VCaP (cell line): ENCODE data around the gene MAPKAPK3.
"Not testable (repeated sequence)": the region's sequence is repeated elsewhere in the genome, so short reads cannot be mapped to it uniquely, and the experiment has no call there.

Experiments used
- H3K27ac ChIP-seq: fragments of 450-650 bp; 2 replicates; pipeline ENCODE4 v1.5.1; 2017
- CTCF ChIP-seq: fragments of 450-650 bp; conservative IDR thresholded peaks from 2 replicates; pipeline ENCODE4 v1.5.1; 2017; ENCODE audit warnings: mild to moderate bottlenecking, moderate library complexity

The MAPKAPK3 gene

GRCh38 chr3:50674349-50675178 lies 57.6 kb downstream of the MAPKAPK3 start, which contains the start of gene DOCK3:
DOCK3 (plus strand) TSS chr3:50674927; CDS start chr3:50675264, 337 bp downstream.
- TF ChIP-seq CTCF = no peak
- peak within 1 kb of the TSS; percentile 19; the same call in 1 of the 2 replicates for H3K27ac ChIP-seq

- peak; percentile 78 for TF ChIP-seq CTCF
- H3K27ac ChIP-seq = peak overlapping the region; percentile 19; the same call in 1 of the 2 replicates
Measured at GRCh38 chr3:50675179-50676030, 58.5 kb downstream of the MAPKAPK3 start.

GRCh38 chr3:50676031-50676705 lies 59.2 kb downstream of the MAPKAPK3 start:
- TF ChIP-seq CTCF = no peak
- H3K27ac ChIP-seq = no peak overlapping the region

- H3K27ac ChIP-seq = no peak overlapping the region
- TF ChIP-seq CTCF = no peak
Measured at GRCh38 chr3:50687127-50687751, 70.3 kb downstream of the MAPKAPK3 start.

GRCh38 chr3:50687916-50688315 lies 71.0 kb downstream of the MAPKAPK3 start:
- H3K27ac ChIP-seq = no peak overlapping the region
- no peak for TF ChIP-seq CTCF

- H3K27ac ChIP-seq = not testable (repeated sequence)
Measured at GRCh38 chr3:50688602-50689001, 71.7 kb downstream of the MAPKAPK3 start.

- TF ChIP-seq CTCF = no peak
Measured at GRCh38 chr3:50689558-50689957, 72.6 kb downstream of the MAPKAPK3 start.

More at GRCh38 chr3:50689558-50689957, 72.6 kb downstream of the MAPKAPK3 start:
- H3K27ac ChIP-seq = no peak overlapping the region
